ENCODE data around the gene SLC16A7. TPM values are rescaled to one million over a fixed set of nuclear protein-coding genes. Genes with fewer than 3 reads are reported as not detected.

SLC16A7 gene
- total RNA-seq, 1 donor from 2014 or later = 1.8 TPM

DNA sequence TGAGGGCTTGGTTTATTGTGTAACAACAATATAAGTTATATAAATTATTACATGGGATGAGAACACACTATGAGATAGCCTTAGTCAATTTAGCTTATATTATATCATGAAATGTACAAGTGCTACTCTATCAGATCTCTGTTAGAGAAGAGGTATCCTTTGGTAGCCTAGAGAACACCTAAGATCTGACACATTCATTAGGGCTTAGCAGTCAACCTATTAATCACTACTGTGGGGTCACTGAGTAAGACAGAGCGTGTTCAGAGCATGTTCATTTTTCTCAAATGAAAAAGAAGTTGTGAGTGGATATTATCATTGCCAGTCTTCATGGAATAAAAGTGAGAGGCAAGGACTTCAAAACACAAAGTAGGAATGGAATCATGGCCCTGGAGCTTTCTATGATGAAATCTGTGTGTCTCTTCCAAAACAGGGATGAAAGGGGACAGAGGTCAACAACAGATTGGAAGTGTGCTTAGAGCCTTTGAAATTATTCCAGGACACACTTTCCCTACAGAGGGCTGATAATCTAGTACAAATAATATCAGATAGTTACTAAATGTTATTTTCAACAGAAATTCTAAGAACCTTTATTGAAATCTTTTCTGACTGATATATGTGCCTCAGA lies 114.3 kb downstream of the SLC16A7 start:
- TF ChIP-seq, protein P1, sequence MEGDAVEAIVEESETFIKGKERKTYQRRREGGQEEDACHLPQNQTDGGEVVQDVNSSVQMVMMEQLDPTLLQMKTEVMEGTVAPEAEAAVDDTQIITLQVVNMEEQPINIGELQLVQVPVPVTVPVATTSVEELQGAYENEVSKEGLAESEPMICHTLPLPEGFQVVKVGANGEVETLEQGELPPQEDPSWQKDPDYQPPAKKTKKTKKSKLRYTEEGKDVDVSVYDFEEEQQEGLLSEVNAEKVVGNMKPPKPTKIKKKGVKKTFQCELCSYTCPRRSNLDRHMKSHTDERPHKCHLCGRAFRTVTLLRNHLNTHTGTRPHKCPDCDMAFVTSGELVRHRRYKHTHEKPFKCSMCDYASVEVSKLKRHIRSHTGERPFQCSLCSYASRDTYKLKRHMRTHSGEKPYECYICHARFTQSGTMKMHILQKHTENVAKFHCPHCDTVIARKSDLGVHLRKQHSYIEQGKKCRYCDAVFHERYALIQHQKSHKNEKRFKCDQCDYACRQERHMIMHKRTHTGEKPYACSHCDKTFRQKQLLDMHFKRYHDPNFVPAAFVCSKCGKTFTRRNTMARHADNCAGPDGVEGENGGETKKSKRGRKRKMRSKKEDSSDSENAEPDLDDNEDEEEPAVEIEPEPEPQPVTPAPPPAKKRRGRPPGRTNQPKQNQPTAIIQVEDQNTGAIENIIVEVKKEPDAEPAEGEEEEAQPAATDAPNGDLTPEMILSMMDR (IDR thresholded peaks at IDR 0.05) = no peak
- TF ChIP-seq EZH2phosphoT487 (IDR thresholded peaks at IDR 0.05) = no peak
- TF ChIP-seq EZH2 (IDR thresholded peaks at IDR 0.05) = no peak
- no peak overlapping the region for H3K4me2 ChIP-seq
- H3K9ac ChIP-seq = no peak overlapping the region
- no peaks in the 10 kb centered on the region for H3K4me1 ChIP-seq
- no peaks in the 10 kb centered on the region for H4K20me1 ChIP-seq (ENCODE audit: low read depth)
- no peak overlapping the region for H3K27ac ChIP-seq
- H3K36me3 ChIP-seq = no peaks in the 10 kb centered on the region
- no peaks in the 10 kb centered on the region for H3K79me2 ChIP-seq (ENCODE audit: low read depth)
- H2AFZ ChIP-seq (replicated peaks) = no peak overlapping the region
- no peak overlapping the region for H3K4me3 Mint-ChIP-seq
- H3K27me3 Mint-ChIP-seq (ENCODE audit: insufficient read depth, low read depth) = peaks cover 4% of the 10 kb centered on the region
- no peak for DNase-seq (ENCODE audit: low spot score)
- H3K27me3 ChIP-seq = no peaks in the 10 kb centered on the region
- no peaks in the 10 kb centered on the region for H3F3A ChIP-seq (ENCODE audit: low read depth)
- H3K9me3 Mint-ChIP-seq = no peaks in the 10 kb centered on the region
- H3K27ac Mint-ChIP-seq = no peak overlapping the region
- H3K4me3 ChIP-seq = no peak overlapping the region
- H3K4me1 Mint-ChIP-seq = peaks cover 3% of the 10 kb centered on the region
- H3K36me3 Mint-ChIP-seq = no peaks in the 10 kb centered on the region
- no peaks in the 10 kb centered on the region for H3K9me3 ChIP-seq (ENCODE audit: low read depth)

DNA sequence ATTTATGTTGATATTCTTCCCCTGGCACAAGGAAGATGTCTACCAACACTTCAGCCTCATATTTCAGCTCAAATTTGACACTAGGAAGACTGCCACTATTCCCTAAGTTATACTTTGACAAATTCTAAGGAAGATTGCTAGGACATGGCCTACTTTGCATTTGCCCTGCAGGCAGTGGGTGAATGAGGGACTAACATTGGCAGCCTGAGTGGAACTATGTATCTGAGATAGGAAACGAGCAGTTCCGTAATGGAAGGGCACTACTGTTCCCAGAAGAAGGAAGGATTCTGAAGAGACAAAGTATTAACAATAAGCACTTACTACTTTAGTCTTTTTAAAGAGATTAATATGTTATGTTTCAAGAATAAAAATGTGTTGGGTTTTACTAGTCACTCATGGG lies 115.1 kb downstream of the SLC16A7 start:
- H3K36me3 Mint-ChIP-seq = no peaks in the 10 kb centered on the region
- no peak for TF ChIP-seq EZH2 (IDR thresholded peaks at IDR 0.05)
- TF ChIP-seq EZH2phosphoT487 (IDR thresholded peaks at IDR 0.05) = no peak
- no peaks in the 10 kb centered on the region for H3K27me3 ChIP-seq
- peaks cover 3% of the 10 kb centered on the region for H3K4me1 Mint-ChIP-seq
- no peak overlapping the region for H3K4me2 ChIP-seq
- no peak overlapping the region for H3K9ac ChIP-seq
- no peaks in the 10 kb centered on the region for H3F3A ChIP-seq (ENCODE audit: low read depth)
- H3K4me3 ChIP-seq = no peak overlapping the region
- H3K9me3 ChIP-seq (ENCODE audit: low read depth) = no peaks in the 10 kb centered on the region
- H3K4me3 Mint-ChIP-seq = no peak overlapping the region
- no peaks in the 10 kb centered on the region for H3K36me3 ChIP-seq
- no peak overlapping the region for H3K27ac Mint-ChIP-seq
- H4K20me1 ChIP-seq (ENCODE audit: low read depth) = no peaks in the 10 kb centered on the region
- no peak overlapping the region for H3K27ac ChIP-seq
- H3K4me1 ChIP-seq = no peaks in the 10 kb centered on the region
- H2AFZ ChIP-seq (replicated peaks) = no peak overlapping the region
- no peaks in the 10 kb centered on the region for H3K9me3 Mint-ChIP-seq
- H3K27me3 Mint-ChIP-seq (ENCODE audit: insufficient read depth, low read depth) = peaks cover 4% of the 10 kb centered on the region
- no peaks in the 10 kb centered on the region for H3K79me2 ChIP-seq (ENCODE audit: low read depth)
- no peak for DNase-seq (ENCODE audit: low spot score)

DNA sequence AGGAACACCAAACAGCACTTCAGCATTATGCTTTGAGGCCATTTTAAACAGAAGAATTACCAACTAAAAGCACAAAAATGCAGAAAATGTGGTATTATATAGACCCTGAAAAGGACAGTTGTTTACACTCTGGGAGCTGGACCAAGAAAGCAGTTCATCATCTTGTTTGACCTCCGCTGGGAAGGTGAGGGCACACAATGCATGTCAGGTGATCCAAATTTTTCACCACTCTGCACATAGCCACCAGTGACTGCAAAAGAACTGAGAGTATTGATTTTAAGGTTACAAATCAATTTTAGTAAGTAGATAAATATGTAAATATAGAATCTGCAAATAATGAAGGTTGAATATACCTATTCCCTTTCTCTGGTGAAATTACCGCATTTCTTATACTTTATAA lies 119.6 kb downstream of the SLC16A7 start:
- H3K36me3 ChIP-seq = no peaks in the 10 kb centered on the region
- Mint-ChIP-seq H3K36me3 (no peaks in the 10 kb centered on the region), H3K9me3 (no peaks in the 10 kb centered on the region), H3K27me3 (ENCODE audit: insufficient read depth, low read depth) (peaks cover 4% of the 10 kb centered on the region), H3K4me3 (no peak overlapping the region), H3K27ac (no peak overlapping the region), H3K4me1 (peaks cover 9% of the 10 kb centered on the region)
- H3K9ac ChIP-seq = no peak overlapping the region
- no peaks in the 10 kb centered on the region for H3K4me1 ChIP-seq
- no peak overlapping the region for H2AFZ ChIP-seq (replicated peaks)
- DNase-seq (ENCODE audit: low spot score) = no peak
- H3K27me3 ChIP-seq = no peaks in the 10 kb centered on the region
- H3K4me2 ChIP-seq = no peak overlapping the region
- no peak overlapping the region for H3K4me3 ChIP-seq
- no peaks in the 10 kb centered on the region for H4K20me1 ChIP-seq (ENCODE audit: low read depth)
- no peaks in the 10 kb centered on the region for H3K79me2 ChIP-seq (ENCODE audit: low read depth)
- no peak overlapping the region for H3K27ac ChIP-seq
- no peak for TF ChIP-seq EZH2phosphoT487 (IDR thresholded peaks at IDR 0.05)
- no peak for TF ChIP-seq EZH2 (IDR thresholded peaks at IDR 0.05)
- TF ChIP-seq, protein P1 (IDR thresholded peaks at IDR 0.05) = no peak
- H3K9me3 ChIP-seq (ENCODE audit: low read depth) = no peaks in the 10 kb centered on the region
- H3F3A ChIP-seq (ENCODE audit: low read depth) = no peaks in the 10 kb centered on the region

DNA sequence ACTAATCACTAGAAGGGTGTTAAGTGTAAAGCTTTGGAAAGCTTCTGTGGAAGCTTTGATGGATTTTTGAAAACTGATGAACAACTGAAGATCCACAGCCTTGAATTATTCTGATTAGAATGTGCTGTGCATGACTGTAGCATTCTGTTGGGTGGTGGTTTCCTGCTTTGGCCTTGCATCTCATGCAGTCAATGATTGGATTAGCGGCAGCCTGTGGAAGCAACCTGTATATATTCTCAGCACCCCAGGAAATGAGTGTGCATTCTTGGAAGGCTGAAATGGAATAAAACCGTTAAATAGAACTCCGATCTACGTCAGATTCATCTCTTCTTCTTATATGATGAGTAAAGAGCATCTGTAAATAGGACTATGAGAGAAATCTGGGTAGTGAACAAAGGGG lies 120.2 kb downstream of the SLC16A7 start:
- no peak overlapping the region for H3K27ac ChIP-seq
- H2AFZ ChIP-seq (replicated peaks) = no peak overlapping the region
- no peak for DNase-seq (ENCODE audit: low spot score)
- H3K36me3 ChIP-seq = no peaks in the 10 kb centered on the region
- H3K4me3 Mint-ChIP-seq = no peak overlapping the region
- no peak overlapping the region for H3K4me3 ChIP-seq
- TF ChIP-seq, protein P1 (IDR thresholded peaks at IDR 0.05) = no peak
- TF ChIP-seq EZH2phosphoT487 (IDR thresholded peaks at IDR 0.05) (no peak), EZH2 (IDR thresholded peaks at IDR 0.05) (no peak)
- H3K9ac ChIP-seq = no peak overlapping the region
- no peak overlapping the region for H3K4me2 ChIP-seq
- H3K9me3 Mint-ChIP-seq = no peaks in the 10 kb centered on the region
- H3K79me2 ChIP-seq (ENCODE audit: low read depth) = no peaks in the 10 kb centered on the region
- no peak overlapping the region for H3K27ac Mint-ChIP-seq
- H3K36me3 Mint-ChIP-seq = no peaks in the 10 kb centered on the region
- no peaks in the 10 kb centered on the region for H3F3A ChIP-seq (ENCODE audit: low read depth)
- H4K20me1 ChIP-seq (ENCODE audit: low read depth) = no peaks in the 10 kb centered on the region
- peaks cover 4% of the 10 kb centered on the region for H3K27me3 Mint-ChIP-seq (ENCODE audit: insufficient read depth, low read depth)
- H3K4me1 ChIP-seq = no peaks in the 10 kb centered on the region
- H3K27me3 ChIP-seq = no peaks in the 10 kb centered on the region
- peaks cover 9% of the 10 kb centered on the region for H3K4me1 Mint-ChIP-seq
- H3K9me3 ChIP-seq (ENCODE audit: low read depth) = no peaks in the 10 kb centered on the region
